ENCODE results near the gene IRF2BP1. TPM values are rescaled to one million over a fixed set of nuclear protein-coding genes. Genes with fewer than 3 reads are reported as not detected.

Gene IRF2BP1
- total and polyA plus RNA-seq, 2 of the 13 experiments (the other 11 are each of a cell fraction or from before 2014, with no cell fraction given): 4.3 to 14.3 TPM

GRCh38 chr19:45885556-45886426 lies at the start of gene IRF2BP1 (continued):
- TF ChIP-seq CERS6 (CRISPR knock-in tag; IDR thresholded peaks at IDR 0.05) (no peak), KAT8 (CRISPR knock-in tag; IDR thresholded peaks at IDR 0.05) (0 out of 2 replicates have a peak, but pooled peaks have one; percentile 27), CEBPG (CRISPR knock-in tag; IDR thresholded peaks at IDR 0.05) (peak; percentile 82), SALL1 (CRISPR knock-in tag; IDR thresholded peaks at IDR 0.05) (no peak), TAF15 (IDR thresholded peaks at IDR 0.05; ENCODE audit: low read depth, low read length, poor library complexity, severe bottlenecking) (no peak), RNF2 (conservative IDR thresholded peaks at IDR 0.05; ENCODE audit: low read depth) (peak; percentile 60; the same call in 1 of the 2 replicates), ZBTB25 (CRISPR knock-in tag; IDR thresholded peaks at IDR 0.05) (peak; percentile 79), RAD51 (IDR thresholded peaks at IDR 0.05; ENCODE audit: borderline replicate concordance) (no peak), NFKB2 (CRISPR knock-in tag; IDR thresholded peaks at IDR 0.05; ENCODE audit: borderline replicate concordance) (peak; percentile 78; the same call in 1 of the 2 replicates), CHCHD3 (CRISPR knock-in tag; IDR thresholded peaks at IDR 0.05) (0 out of 2 replicates have a peak, but pooled peaks have one; percentile 68), SOX6 (IDR thresholded peaks at IDR 0.05) (no peak), SOX6 (CRISPR knock-in tag; IDR thresholded peaks at IDR 0.05) (0 out of 2 replicates have a peak, but pooled peaks have one; percentile 5), SRF (IDR thresholded peaks at IDR 0.05; ENCODE audit: low read depth, low read length) (0 out of 2 replicates have a peak, but pooled peaks have one; percentile 39), SIN3A (IDR thresholded peaks at IDR 0.05; ENCODE audit: borderline replicate concordance, low read depth, low read length) (0 out of 2 replicates have a peak, but pooled peaks have one; percentile 12), NCOA1 (CRISPR knock-in tag; IDR thresholded peaks at IDR 0.05) (no peak), NR2F1 (CRISPR knock-in tag; IDR thresholded peaks at IDR 0.05) (no peak), ZNF609 (CRISPR knock-in tag; IDR thresholded peaks at IDR 0.05; ENCODE audit: borderline replicate concordance) (no peak), FOXM1 (CRISPR knock-in tag; IDR thresholded peaks at IDR 0.05) (no peak), ZNF773 (CRISPR knock-in tag; IDR thresholded peaks at IDR 0.05; ENCODE audit: borderline replicate concordance) (peak; percentile 68; the same call in 1 of the 2 replicates), ZKSCAN8 (CRISPR knock-in tag; IDR thresholded peaks at IDR 0.05; ENCODE audit: borderline replicate concordance) (no peak), KDM5A (IDR thresholded peaks at IDR 0.05; ENCODE audit: borderline replicate concordance, low read length) (no peak), JUNB (CRISPR knock-in tag; IDR thresholded peaks at IDR 0.05; ENCODE audit: borderline replicate concordance) (no peak), ZSCAN21 (CRISPR knock-in tag; IDR thresholded peaks at IDR 0.05; ENCODE audit: borderline replicate concordance) (peak; percentile 10; the same call in 1 of the 2 replicates)

All from HepG2 (cell line).